HCEC 1CT (cell line): ENCODE data around the gene RXRA.

Source experiments
- DNase-seq: peaks from one replicate; pipeline ENCODE4 v3.0.0-alpha.2; 2017

Gene RXRA

DNA sequence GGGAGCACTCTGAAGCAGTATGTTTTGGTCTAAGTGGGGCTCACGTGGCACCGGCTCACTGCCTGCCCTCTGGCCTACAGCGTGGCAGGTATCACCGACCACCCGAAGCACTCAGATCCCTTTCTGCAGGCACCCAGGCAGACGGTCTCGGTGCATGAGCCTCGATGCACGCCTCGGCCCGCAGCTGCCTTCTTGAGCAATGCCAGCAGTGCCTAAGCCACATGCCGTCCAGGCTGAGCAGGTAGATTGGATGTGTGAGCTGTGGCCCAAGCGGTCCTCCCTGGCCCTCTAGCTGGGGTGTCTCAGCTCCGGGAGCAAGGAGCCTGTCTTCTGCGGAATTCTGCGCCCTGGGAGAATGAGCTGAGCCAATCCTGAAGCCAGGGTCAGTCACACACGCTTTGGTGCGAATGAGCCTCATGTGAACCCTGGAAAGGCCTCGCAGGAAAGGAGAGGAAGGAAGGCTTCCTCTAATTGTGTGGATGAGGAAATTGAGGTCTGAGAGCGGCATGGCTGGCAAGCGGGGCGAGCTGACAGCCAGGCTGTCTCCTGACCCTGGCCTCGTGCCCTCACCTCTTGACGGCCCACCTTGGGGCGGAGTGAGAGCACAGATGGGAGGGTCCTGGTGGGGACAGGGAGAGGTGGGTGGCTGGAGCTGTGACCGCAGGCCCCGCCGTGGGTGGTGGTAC is 14.4 kb downstream of the RXRA start:
- no peak for DNase-seq

DNA sequence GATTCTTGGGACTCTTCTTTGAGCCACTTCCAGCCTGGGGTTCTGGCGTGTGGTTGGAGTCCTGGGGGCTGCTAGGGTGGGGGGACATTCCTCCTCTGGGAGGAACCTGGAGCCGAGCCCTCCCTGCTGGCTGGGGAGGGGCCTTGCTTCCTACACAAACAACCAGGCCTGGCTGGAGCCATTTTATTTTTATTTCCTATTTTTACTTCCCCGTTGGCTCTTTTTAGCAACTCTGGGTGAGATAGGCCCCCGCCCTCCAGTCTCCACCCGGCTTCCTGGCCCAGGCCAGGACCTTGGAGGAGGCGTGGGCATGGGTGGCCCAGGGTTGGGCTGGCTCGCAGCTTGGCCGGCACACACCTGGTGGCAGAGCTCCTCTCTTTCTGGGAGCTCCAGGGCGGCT is 15.1 kb downstream of the RXRA start:
- no peak for DNase-seq

DNA sequence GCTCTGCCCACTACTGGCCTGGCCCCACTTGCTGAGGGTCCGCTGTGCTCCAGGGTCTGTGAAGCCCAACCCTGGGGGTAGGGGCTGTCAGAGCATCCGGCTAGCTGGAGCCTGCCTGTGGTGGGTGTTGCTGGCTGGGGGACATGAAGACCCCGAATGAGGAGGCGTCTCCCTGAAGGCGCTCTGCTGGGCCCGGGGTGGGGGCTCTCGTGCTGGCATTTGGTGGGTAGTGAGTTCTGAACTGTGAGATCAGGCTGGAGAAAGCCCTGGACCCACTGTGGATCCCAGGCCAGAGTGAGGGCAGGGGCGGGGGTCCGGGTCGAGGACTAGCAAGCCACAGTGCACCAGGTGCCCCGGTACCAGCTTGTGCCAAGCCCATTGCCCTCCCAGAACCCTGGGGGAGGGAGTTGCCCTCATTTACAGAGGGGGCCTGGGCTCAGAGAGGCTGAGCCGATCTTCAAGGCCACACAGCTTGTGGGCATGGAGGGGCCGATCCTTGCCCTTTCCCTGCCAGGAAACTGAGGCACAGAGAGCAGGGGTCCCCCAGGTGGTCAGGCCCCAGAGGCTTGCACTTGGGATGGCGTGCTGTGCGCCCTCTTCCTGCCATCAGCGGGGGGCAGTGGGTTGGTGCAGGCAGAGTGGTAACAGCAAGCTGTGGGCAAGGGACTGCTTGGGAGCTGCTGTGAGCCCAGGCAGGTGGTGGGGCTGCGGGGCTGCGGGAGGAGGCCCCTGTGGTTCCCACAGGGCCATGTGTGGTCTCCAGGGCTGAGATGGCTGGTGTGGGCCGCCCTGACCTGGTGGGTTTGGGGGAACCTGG is 15.9 kb downstream of the RXRA start:
- DNase-seq, result no peak

DNA sequence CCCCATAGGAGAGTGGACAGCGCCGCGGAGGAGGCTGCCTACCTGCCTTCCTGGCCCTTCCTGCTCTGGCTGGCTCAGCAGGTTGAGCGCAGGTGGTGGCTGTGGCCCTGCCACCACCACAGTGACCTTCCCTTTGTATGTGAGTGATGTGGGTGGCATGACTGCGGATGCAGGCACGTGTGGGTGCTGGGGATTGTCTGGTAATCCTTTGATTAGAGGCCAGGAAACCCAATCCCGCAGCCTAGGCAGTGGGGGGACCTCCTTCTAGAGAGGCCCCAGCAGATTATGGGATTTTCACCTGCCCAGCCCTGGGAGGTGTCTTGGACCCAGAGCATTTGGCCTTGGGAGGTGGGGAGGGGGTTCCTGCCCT is 16.5 kb downstream of the RXRA start:
- no peak for DNase-seq

DNA sequence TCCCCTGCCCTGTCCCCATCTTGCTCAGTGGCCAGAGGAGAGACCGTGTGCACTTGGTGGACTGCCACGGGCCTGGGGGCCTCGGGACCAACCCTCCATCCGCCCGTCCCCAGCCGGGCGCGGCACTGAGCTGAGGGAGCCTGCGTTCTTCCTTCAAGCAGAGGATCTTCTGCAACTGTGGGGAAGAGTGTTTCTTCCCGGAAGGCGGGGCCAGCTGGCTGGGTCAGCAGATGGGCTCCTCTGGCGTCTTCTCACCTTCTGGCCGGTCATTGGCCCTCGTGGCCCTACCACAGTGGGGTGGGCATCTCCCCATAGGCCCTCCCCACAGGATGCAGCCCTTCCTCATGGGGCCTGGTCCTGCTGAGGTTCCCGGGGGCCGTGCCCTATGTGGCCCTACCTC is 17.4 kb downstream of the RXRA start:
- DNase-seq, result no peak

DNA sequence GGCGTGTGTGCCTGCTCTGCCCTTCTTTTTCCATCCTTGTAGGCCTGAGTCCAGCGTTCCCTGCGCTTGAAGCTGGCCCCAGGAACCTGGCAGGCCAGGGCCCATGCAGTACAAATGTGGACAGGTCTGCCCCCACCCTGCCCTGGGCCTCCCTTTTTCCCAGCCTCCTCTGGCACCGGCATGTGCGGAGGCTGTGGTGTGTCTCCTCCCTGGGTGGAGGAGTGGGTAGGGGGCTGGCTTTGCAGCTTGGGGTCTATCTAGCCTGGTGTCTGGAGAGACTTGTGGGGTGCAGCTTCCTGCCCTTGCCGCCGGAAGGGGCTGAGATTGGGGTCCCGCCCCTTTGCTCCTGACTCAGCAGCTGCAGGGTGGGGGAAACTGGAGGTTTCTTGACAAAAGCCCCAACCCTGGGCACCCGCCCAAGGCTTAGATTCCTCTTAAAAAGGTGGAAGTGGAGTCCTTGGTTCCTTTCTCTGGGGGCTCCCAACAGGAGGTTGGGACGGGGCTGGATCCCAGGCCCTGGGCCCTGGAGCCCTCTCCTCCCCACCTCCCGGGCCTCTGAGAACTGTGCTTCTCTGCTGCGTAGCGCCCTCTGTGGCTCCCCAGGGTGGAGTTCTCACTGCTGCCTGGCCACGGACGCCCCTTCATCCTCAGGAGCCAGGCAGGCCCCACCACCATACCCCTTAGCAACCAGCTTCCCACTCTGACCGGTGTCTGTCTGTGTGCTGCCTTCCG is 18.0 kb downstream of the RXRA start:
- DNase-seq, result no peak

DNA sequence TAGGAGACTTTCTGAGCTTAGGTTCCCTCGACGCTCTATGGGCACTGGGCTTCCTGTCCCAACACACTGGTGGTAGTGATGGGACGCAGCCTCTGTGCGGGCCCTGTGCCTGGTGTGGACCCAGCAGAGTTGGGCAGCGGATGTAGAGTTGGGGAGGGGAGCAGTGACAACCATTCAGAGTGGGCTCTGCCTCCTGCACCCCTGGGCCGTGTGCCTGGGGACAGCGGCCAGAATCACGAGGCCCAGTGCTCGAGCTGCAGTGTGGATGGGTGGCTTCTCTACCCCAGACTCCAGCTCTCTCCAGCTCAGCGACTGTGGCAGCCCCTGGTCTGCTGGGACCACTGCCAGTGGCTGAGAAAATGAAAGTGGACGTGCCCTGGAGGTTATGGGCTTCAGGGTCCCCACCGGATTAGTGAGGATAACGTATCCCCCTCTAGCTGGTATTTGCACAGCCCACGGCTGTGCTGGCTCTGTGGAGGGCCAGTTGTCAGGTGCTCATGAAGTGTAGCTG is 18.6 kb downstream of the RXRA start:
- no peak for DNase-seq

DNA sequence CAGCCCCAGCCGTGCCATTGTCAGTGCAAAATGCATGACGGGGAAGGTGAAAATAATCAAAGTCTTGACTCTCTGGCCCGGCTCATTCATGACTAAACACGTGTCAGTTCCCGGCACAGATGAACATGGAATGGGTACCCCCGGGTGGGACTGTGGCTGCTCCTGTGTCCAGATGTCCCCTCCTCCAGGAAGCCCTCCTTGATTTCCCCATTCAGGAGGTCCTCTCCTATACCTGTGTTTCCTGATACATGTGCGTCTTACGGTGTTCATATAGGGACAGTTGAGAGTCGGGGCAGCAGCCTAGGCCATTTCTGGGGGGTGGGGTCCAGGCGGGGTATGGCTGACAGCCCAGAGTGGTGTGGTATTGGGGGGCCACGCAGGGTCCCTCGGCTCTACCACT is 19.5 kb downstream of the RXRA start:
- no peak for DNase-seq

DNA sequence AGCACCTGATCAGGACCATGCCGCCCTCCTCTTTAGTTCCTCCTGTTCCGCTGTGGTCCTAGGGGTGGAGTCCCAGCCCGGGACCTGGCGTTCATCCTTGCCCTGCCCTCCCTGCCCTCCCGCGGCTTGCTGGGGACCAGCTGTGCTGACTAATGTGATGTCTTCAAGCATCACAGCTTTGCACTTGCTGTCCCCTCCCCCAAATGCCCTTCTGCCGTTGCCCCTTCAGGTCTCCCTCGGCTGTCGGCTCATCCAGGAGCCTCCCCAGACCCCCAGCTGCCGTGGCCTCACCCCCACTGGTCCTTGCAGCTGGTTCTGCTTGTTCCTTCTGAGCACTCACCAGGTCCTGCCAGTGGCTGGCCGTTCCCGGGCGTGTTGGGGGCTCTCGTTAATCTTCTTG is 19.9 kb downstream of the RXRA start:
- no peak for DNase-seq

DNA sequence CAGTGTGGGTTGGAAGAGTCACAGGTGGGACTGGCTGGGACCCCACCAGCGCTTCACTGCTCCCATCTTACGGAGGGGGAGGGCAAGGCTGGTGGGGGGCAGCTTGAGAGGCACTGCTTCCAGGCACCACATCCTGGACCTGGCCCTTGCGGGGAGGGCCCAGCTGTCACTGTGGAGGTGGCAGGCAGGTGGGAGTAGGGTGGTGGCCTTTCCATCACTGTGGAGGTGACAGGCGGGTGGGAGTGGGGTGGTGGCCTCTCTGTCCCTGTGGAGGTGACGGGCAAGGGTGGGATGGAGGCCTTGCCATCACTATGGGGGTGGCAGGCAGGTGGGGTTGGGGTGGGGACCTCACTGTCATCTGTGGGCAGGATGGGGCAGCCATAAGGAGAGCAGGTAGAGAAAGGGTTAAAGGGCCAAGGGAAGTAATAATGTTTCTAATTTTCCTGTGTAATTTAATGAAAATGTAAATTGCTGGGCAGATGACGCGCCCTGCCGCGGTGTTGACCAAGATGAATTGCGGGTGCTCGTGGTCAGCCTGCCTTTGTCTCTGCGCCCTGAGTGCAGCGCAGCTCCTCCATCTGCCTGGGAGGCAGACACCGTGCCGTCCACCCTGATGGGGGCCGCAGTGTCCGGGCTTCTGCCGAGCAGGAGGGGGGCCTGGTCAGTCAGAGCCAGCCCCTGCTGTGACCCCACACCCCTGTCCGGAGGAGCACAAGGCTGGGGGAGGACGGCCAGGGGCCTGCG is 20.8 kb downstream of the RXRA start:
- DNase-seq, result no peak

DNA sequence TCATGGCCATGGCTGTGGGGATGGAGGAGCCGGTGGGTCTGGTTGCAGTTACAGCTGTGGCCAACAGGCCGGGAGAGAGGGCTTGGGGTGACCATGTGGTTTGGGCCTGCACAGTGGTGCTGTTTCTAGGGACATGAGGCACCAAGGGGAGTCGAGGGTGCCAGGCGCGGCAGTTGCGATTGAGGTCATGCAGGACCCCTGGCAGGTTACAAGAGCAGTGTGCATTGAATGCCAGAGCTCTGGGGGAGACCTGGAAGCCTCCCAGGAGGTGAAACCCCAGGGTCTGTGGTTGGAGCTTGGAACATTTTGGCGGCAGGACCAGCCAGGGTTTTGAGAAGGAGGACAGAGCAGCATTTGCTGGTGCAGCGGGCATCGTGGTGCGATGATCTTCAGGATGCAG is 21.7 kb downstream of the RXRA start:
- DNase-seq, result no peak

DNA sequence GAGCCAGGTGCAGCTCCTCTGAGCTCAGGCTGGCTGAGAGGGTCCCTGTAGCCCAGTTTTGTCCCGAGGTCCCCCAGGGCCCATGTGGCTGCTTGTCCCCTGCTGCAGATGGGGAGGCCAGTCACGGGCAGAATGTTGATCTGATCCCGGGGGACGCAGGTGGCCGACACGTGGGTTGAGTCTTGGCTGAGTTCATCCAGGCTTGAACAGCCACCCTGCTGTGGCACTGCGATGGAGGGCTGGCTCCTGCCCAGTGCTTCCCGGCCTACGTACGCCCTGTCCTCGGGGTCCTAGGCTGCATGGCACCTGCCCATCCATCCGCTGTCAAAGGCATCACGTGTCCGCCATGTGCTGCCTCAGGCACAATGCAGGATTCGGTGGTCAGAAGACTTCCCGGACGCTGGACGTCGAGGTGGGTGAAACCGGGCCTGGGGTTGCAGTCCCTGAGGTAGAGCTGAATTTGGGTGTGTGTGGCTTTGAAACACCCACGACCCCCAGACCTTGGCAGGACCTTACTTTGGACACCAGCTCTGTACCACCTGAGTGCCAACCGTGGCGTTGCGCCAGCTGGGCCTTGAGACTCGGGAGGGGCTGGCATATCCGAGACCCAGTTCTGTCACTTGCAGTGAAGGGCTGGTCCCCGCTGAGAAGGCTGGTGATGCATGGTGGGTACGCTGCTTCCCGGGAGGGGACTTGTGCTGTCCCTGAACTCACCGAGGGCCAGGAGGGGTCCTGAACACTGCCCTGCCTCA is 22.3 kb downstream of the RXRA start:
- no peak for DNase-seq

DNA sequence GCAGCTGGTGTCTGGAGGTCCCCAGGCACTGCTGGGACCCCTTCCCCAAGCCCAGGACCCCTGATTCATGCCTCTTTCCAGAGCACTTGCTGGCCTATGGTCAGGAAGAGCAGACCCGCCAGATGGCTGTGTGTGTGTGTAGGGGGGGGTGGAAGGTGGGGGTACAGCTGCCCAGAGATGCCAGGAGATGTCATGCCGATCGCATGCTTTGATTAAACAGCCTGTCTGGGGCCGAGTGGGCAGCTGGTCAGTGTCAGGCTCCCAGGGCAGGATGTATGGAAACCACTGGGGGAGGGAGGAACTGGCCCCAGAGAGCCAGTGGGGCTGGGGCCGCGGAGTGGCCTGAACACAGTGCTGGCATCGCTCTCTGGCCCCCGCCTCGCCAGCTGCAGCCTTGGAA is 23.7 kb downstream of the RXRA start:
- DNase-seq, result no peak

DNA sequence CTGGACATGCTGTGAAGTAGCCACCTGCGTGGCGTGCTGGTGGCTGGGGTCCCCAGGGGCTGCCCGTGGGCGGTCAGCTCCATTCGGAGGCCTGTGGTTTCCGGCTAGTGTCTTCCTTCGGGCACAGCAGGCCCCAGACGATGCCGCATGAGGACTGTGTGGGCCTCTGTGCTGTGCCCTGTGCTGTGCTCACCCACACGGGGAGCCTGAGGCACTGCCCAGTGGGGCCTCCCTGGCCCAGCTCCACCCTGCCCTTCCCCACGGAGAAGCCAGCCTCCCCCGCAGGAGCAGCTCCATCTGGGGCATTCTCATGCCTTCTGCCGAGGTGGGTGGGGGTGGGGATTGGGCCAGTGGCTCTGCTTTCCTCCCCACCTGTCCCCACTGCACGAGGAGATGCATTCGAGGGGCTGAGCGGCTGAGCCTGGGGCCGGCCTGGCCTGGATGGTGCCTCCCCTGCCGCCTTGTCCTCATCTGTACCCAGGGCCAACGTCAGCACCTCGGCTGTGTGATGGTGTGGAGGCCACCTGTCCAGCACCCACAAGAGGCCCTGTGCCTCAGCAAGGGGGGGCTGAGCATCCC is 24.2 kb downstream of the RXRA start:
- DNase-seq, result no peak

DNA sequence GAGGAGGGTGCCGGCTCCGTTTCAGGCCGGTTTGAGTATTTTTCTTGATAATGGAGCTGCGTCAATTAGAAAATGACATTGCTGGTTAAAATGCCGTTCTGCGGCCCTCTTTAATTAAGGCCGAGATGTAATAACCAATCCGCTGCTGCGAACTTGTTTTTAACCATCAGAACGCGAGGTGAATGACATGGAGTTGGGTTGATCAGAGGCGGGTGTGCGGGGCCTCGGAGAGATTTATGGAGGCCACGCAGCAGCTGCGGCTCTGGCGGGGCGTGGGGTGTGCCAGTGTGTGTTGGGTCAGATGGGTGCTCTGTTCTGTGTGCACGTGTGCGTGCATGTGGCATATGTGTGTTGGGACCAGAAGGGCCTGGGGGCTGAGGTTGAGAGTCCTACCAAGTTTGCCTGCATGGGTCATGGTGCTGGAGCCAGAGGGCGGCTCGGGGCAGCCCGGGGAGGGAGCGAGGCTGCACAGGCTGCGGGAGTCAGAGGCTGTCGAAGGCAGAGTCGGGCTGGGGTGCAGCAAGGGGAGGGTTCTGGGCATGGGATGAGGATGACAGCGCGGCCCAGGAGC is 25.4 kb downstream of the RXRA start:
- DNase-seq, result no peak

DNA sequence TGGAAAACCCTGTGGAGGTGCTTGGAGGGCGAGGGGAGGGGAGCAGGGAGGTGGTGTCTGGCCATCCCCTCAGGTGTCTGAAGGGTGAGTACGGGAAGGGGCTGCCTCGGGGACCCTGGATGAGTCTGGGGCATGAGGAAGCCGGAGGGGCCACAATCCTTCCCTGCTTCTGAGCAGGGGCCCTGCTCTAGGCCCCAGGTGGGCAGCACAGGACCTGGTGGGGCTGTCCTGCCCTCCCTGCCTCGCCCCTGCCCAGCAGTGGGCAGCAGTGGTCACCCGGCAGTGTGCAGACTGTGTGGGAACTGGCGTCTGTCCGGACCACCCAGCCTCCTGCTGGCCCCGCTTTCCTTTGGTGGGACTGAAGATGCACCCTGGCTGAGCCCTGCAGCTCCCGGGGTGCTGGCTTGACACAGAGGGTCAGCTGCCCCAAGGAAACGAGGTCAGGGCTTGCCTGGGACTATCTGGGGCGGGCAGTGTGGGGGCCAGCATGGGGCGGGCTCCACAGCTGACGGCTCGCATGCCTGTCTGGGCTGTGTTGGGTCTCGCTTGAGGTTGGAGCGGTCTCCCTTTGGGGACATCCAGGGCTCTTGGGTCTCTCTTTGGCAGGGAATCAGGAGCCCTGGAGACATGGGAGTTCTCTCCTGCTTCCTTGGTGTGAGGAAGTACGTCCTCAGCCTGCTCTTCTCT is 26.1 kb downstream of the RXRA start:
- DNase-seq, result no peak

DNA sequence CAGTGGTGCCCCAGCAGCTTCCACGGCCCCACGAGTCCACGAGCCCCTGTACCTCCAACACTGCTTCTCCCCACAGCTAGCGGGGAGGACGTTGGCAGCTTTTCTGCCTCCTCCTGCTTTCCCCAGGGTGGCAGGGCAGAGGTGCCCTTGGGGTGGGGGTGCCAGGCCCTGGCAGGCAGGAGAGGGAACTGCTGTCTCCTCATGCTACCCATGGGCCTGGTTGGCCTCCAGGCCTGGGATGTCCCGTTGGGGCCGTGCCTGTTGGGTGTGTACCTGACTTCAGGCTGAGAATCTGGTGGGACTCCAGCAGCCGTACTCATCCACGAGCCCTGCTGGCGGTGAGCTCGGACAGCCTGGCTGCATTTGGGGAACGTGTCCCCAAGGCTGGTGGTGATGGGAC is 27.3 kb downstream of the RXRA start:
- no peak for DNase-seq

DNA sequence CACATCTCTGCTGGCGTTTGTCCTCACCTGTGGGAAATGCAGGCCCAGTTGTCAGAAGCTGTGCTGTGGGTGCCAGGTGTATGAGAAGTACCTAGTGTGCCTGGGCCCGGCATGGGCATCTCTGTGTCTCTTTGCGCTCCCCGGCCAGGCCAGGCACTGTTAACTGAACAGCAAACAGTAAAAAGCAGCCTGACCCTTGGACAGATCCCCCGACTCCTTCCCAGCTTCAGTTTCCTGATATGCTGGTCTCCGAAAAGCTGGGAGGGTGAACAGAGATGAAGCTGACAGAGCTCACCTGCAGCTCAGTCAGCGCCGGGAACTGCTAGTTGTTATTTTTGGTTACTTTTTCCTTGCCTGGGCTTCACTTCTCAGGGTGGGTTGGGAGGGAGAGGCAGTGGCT is 28.9 kb downstream of the RXRA start:
- DNase-seq, result no peak

DNA sequence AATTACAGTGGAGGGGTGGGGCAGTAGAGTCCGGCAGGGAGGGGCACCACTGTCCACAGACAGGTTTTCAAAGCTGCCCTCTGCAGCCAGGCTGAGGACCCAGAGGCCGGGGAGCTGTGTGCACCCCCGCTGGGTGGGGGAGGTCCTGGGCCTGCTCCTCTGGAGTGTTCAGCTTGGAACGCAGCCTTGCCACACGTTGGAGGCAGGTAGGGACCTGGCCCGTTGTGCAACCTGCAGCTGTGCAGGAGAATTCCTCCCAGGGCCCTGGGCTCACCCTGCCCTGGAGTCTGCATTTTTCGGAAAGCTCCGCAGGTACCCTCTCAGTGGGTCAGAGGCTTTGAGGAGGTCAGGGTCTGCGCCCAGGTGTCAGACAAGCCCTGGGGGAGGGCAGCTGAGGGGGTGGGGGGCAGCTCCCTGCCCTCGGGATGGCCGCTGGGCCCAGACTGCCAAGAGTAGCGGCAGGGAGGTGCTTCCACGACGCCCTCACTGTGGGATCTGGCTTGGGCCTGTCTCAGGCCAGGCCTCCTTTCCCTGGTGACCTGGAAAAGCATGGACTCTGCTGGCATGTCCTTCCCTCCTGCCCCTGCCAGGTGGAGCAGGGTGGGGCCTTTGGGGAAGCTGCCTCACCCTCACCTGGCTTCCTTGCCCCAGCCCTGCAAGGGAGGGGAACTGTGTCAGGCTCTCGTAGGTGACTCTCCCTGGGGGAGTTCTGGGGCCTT is 29.5 kb downstream of the RXRA start:
- DNase-seq, result no peak
